ENCODE measurements around the gene PDE4D. TPM values are rescaled to one million over a fixed set of nuclear protein-coding genes. Genes with fewer than 3 reads are reported as not detected.

PDE4D gene
- total RNA-seq, 2 experiments from 2014 or later, result 0.50 to 0.51 TPM

- no peak for DNase-seq (ENCODE audit: low spot score)
- no peak overlapping the region for H2AFZ ChIP-seq (ENCODE audit: low read length)
- no TSS peak for BruUV-seq (replicated peaks)
- H4K20me1 ChIP-seq (ENCODE audit: insufficient read depth, low read length), result no peaks in the 10 kb centered on the region
- TF ChIP-seq CTCF (conservative IDR thresholded peaks at IDR 0.05; ENCODE audit: low read length) (no peak), EZH2phosphoT487 (IDR thresholded peaks at IDR 0.05; ENCODE audit: borderline replicate concordance, low read depth, low read length) (no peak)
- peaks cover 3% of the 10 kb centered on the region; the same call in 1 of the 2 replicates for H3K9me2 ChIP-seq (ENCODE audit: insufficient read depth, low read length)
- ChIA-PET CTCF (ENCODE audit: unreplicated experiment) (no interaction called here), POLR2A (no interaction called here)
- H3K9me3 ChIP-seq (ENCODE audit: low read length), result no peaks in the 10 kb centered on the region
- intact Hi-C loops (cut with micrococcal nuclease; ENCODE audit: unreplicated experiment), result no loop called here
- H3K27ac ChIP-seq (ENCODE audit: low read depth, low read length, poor library complexity, severe bottlenecking), result no peak overlapping the region
- peaks cover 17% of the 10 kb centered on the region for H3K4me1 ChIP-seq (ENCODE audit: insufficient read depth, low read length, poor library complexity, severe bottlenecking)
- no peaks in the 10 kb centered on the region for H3K36me3 ChIP-seq (ENCODE audit: insufficient read depth, low read length)
- H3K4me3 ChIP-seq (ENCODE audit: low read depth, low read length, poor library complexity, severe bottlenecking), result no peak overlapping the region
- no peaks in the 10 kb centered on the region for H3K79me2 ChIP-seq (ENCODE audit: insufficient read depth, low read depth, low read length)
- H3K4me2 ChIP-seq (ENCODE audit: low read length), result no peak overlapping the region
These were observed 277.1 kb downstream of the PDE4D start for GRCh38 chr5:59616413-59616812.

- peaks cover 5% of the 10 kb centered on the region for H3K4me1 ChIP-seq (ENCODE audit: insufficient read depth, low read length, poor library complexity, severe bottlenecking)
- ChIA-PET CTCF (ENCODE audit: unreplicated experiment) (no interaction called here), POLR2A (interaction anchor here (1.1 kb wide), 1 partner anchor 16 kb away, joined by 4 read pairs; no protein-coding TSS in a partner anchor)
- BruUV-seq (replicated peaks), result no TSS peak
- no peaks in the 10 kb centered on the region for H3K79me2 ChIP-seq (ENCODE audit: insufficient read depth, low read depth, low read length)
- H4K20me1 ChIP-seq (ENCODE audit: insufficient read depth, low read length), result no peaks in the 10 kb centered on the region
- H3K4me3 ChIP-seq (ENCODE audit: low read depth, low read length, poor library complexity, severe bottlenecking), result no peak overlapping the region
- H3K4me2 ChIP-seq (ENCODE audit: low read length), result no peak overlapping the region
- H3K36me3 ChIP-seq (ENCODE audit: insufficient read depth, low read length), result no peaks in the 10 kb centered on the region
- no peaks in the 10 kb centered on the region for H3K9me3 ChIP-seq (ENCODE audit: low read length)
- intact Hi-C loops (cut with micrococcal nuclease; ENCODE audit: unreplicated experiment), result no loop called here
- DNase-seq (ENCODE audit: low spot score), result no peak
- peak overlapping the region; percentile 52; the same call in 1 of the 2 replicates for H2AFZ ChIP-seq (ENCODE audit: low read length)
- no peak overlapping the region for H3K27ac ChIP-seq (ENCODE audit: low read depth, low read length, poor library complexity, severe bottlenecking)
- TF ChIP-seq CTCF (conservative IDR thresholded peaks at IDR 0.05; ENCODE audit: low read length) (no peak), EZH2phosphoT487 (IDR thresholded peaks at IDR 0.05; ENCODE audit: borderline replicate concordance, low read depth, low read length) (no peak)
- H3K9me2 ChIP-seq (ENCODE audit: insufficient read depth, low read length), result peaks cover 3% of the 10 kb centered on the region; the same call in 1 of the 2 replicates
These were observed 278.3 kb downstream of the PDE4D start for GRCh38 chr5:59615272-59615671.

- H3K27ac ChIP-seq (ENCODE audit: low read depth, low read length, poor library complexity, severe bottlenecking), result no peak overlapping the region
- no peaks in the 10 kb centered on the region for H4K20me1 ChIP-seq (ENCODE audit: insufficient read depth, low read length)
- ChIA-PET CTCF (ENCODE audit: unreplicated experiment) (no interaction called here), POLR2A (interaction anchor here (0.6 to 1.7 kb wide), 5 partner anchors 9 to 32 kb away, joined by 3 to 6 read pairs (median 3); no protein-coding TSS in a partner anchor)
- no TSS peak for BruUV-seq (replicated peaks)
- H3K9me3 ChIP-seq (ENCODE audit: low read length), result no peaks in the 10 kb centered on the region
- no peaks in the 10 kb centered on the region for H3K36me3 ChIP-seq (ENCODE audit: insufficient read depth, low read length)
- no peaks in the 10 kb centered on the region for H3K4me1 ChIP-seq (ENCODE audit: insufficient read depth, low read length, poor library complexity, severe bottlenecking)
- no peak overlapping the region for H3K4me3 ChIP-seq (ENCODE audit: low read depth, low read length, poor library complexity, severe bottlenecking)
- H3K9me2 ChIP-seq (ENCODE audit: insufficient read depth, low read length), result peaks cover 3% of the 10 kb centered on the region; the same call in 1 of the 2 replicates
- no peak for DNase-seq (ENCODE audit: low spot score)
- no peak for TF ChIP-seq EZH2phosphoT487 (IDR thresholded peaks at IDR 0.05; ENCODE audit: borderline replicate concordance, low read depth, low read length)
- no peak for TF ChIP-seq CTCF (conservative IDR thresholded peaks at IDR 0.05; ENCODE audit: low read length)
- no peaks in the 10 kb centered on the region for H3K79me2 ChIP-seq (ENCODE audit: insufficient read depth, low read depth, low read length)
- intact Hi-C loops (cut with micrococcal nuclease; ENCODE audit: unreplicated experiment), result no loop called here
- peak overlapping the region; percentile 26 for H2AFZ ChIP-seq (ENCODE audit: low read length)
- no peak overlapping the region for H3K4me2 ChIP-seq (ENCODE audit: low read length)
These were observed 283.8 kb downstream of the PDE4D start for GRCh38 chr5:59609501-59610265.
